Measurements from ENCODE around the gene TRIM3. TPM values are rescaled to one million over a fixed set of nuclear protein-coding genes. Genes with fewer than 3 reads are reported as not detected.

The TRIM3 gene
- total RNA-seq, 3 donors from 2014 or later, result 21.6 to 43.9 (median 32.6) TPM

DNA sequence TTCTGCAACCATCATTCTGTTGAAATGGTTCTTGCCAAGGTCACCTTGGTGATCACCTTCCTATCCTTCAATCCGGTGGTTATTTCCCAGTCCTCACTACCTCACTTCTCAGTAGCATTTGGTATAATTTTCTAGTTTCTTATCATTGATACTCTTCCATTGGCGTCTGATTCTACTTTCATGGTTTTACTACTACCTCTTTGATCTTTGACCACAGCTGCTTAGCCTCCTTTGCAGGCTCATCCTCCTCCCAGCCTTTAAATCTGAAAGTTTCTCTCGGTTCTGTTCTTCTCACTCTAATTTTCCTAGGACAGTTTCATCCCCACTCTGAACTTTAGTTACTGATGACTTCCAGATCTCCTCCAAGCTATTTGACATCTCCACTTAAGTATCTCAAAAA lies 12.5 kb upstream of the TRIM3 start:
- TF ChIP-seq POLR2A (IDR thresholded peaks at IDR 0.05) (no peak), CTCF (IDR thresholded peaks at IDR 0.05) (no peak), POLR2AphosphoS5 (IDR thresholded peaks at IDR 0.05) (no peak)
- Histone ChIP-seq H3K27ac (no peak overlapping the region), H3K9me3 (no peaks in the 10 kb centered on the region), H3K4me3 (no peak overlapping the region), H3K4me1 (peaks cover 0 to 9% of the 10 kb centered on the region in 2 donors), H3K27me3 (no peaks in the 10 kb centered on the region), H3K36me3 (no peaks in the 10 kb centered on the region)
- intact Hi-C loops (cut with DNase I; ENCODE audit: low total_unique reads), result no loop called here
- no peak for DNase-seq (ENCODE audit: low spot score in 2 of 2)

DNA sequence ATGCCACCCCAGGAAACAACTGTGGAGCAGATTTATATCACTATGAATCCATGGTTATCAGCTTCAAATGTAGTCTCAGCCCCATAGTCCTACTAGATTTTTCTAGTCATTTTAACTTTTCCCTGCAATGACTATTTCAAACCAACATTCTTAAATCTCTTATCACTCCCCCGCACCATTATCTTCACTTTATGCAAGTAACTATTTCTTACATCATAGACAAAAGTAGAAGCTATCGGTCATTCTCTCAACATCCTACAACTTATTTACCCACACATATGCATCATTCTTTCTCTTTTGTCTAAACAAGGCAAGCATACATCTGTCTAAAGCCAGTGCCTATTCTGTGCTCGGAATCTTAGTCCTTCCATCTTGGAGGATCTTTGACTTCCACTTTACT lies 11.9 kb upstream of the TRIM3 start:
- Histone ChIP-seq H3K27me3 (no peaks in the 10 kb centered on the region), H3K27ac (no peak overlapping the region), H3K36me3 (no peaks in the 10 kb centered on the region), H3K4me3 (no peak overlapping the region), H3K4me1 (peaks cover 0 to 9% of the 10 kb centered on the region in 2 donors), H3K9me3 (no peaks in the 10 kb centered on the region)
- intact Hi-C loops (cut with DNase I; ENCODE audit: low total_unique reads), result no loop called here
- DNase-seq (ENCODE audit: low spot score in 2 of 2), result no peak
- TF ChIP-seq POLR2A (IDR thresholded peaks at IDR 0.05) (no peak), POLR2AphosphoS5 (IDR thresholded peaks at IDR 0.05) (no peak), CTCF (IDR thresholded peaks at IDR 0.05) (no peak)

GRCh38 chr11:6483015-6483414 lies 9.3 kb upstream of the TRIM3 start:
- intact Hi-C loops (cut with DNase I; ENCODE audit: low total_unique reads), result no loop called here
- TF ChIP-seq CTCF (IDR thresholded peaks at IDR 0.05), result no peak
- no peak for TF ChIP-seq POLR2AphosphoS5 (IDR thresholded peaks at IDR 0.05)
- no peak for TF ChIP-seq POLR2A (IDR thresholded peaks at IDR 0.05)
- no peaks in the 10 kb centered on the region for H3K9me3 ChIP-seq
- no peak overlapping the region for H3K4me3 ChIP-seq
- H3K27ac ChIP-seq, result peak overlapping the region in 1 of 2 donors; percentile 97
- H3K4me1 ChIP-seq, result peaks cover 0 to 9% of the 10 kb centered on the region in 2 donors
- no peaks in the 10 kb centered on the region for H3K36me3 ChIP-seq
- DNase-seq (ENCODE audit: low spot score in 2 of 2), result no peak
- H3K27me3 ChIP-seq, result no peaks in the 10 kb centered on the region

- intact Hi-C loops (cut with DNase I; ENCODE audit: low total_unique reads), result no loop called here
- peak overlapping the region; percentile 95 to 97 for H3K27ac ChIP-seq
- DNase-seq (ENCODE audit: low spot score in 2 of 2), result no peak
- H3K4me3 ChIP-seq, result peak overlapping the region in 2 of 3 donors; percentile 81
- H3K27me3 ChIP-seq, result no peaks in the 10 kb centered on the region
- H3K36me3 ChIP-seq, result no peaks in the 10 kb centered on the region
- peaks cover 0 to 9% of the 10 kb centered on the region in 2 donors for H3K4me1 ChIP-seq
- no peaks in the 10 kb centered on the region for H3K9me3 ChIP-seq
- no peak for TF ChIP-seq CTCF (IDR thresholded peaks at IDR 0.05)
- TF ChIP-seq POLR2AphosphoS5 (IDR thresholded peaks at IDR 0.05), result no peak
- no peak for TF ChIP-seq POLR2A (IDR thresholded peaks at IDR 0.05)
Observed at GRCh38 chr11:6482441-6482840, 8.7 kb upstream of the TRIM3 start.

GRCh38 chr11:6481924-6482275 lies 8.2 kb upstream of the TRIM3 start:
- peaks cover 0 to 9% of the 10 kb centered on the region in 2 donors for H3K4me1 ChIP-seq
- peak overlapping the region; percentile 73 to 81 (median 81) for H3K4me3 ChIP-seq
- DNase-seq (ENCODE audit: low spot score in 2 of 2), result no peak
- TF ChIP-seq CTCF (IDR thresholded peaks at IDR 0.05), result no peak
- intact Hi-C loops (cut with DNase I; ENCODE audit: low total_unique reads), result no loop called here
- H3K36me3 ChIP-seq, result no peaks in the 10 kb centered on the region
- peak overlapping the region; percentile 95 to 97 for H3K27ac ChIP-seq
- no peaks in the 10 kb centered on the region for H3K27me3 ChIP-seq
- H3K9me3 ChIP-seq, result no peaks in the 10 kb centered on the region

All from breast epithelium (tissue), 4 donors.